ENCODE results near the gene IFT20. TPM values are rescaled to one million over a fixed set of nuclear protein-coding genes. Genes with fewer than 3 reads are reported as not detected.

The IFT20 gene
- total RNA-seq, 6 experiments from 2014 or later, result 47.9 to 63.0 (median 50.9) TPM

DNA sequence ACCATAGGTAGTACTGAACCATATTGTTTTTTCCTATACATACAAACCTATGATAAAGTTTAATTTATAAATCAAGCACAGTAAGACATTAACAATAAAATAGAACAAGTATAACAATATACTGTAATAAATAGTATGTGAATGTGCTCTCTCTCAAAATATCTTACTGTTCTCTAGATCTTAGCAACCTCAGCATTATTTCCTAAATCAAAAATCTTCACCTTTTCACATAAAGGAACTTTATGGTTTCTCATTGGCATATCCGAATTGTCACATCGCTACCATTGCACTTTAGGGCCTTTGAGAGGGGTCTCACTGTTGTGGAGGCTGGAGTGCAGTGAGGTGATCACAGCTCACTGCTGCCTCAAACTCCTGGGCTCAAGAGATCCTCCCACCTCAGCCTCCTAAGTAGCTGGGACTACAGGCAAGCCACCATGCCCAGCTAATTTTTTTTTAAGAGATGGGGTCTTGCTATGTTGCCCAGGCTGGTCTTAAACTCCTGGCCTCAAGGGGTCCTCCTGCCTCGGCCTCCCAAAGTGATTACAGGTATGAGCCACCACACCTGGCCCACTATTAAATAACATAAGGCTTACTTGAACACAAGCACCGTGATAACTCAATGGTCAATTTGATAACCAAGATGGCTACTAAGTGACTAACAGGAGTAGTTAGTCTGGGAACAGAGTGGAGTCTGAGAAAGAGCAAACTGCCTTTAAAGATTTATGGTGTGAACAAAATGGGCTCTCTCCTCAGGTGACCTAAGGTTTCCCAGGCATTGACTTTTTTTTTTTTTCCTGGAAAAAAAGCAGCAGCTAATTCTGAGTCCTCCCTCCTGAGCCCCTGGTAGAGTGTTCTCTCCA is 19.2 kb downstream of the IFT20 start:
- no peak for DNase-seq
- H3K27ac Mint-ChIP-seq, result no peak overlapping the region
- H3K27me3 Mint-ChIP-seq (ENCODE audit: insufficient read depth), result peaks cover 6% of the 10 kb centered on the region
- no peak overlapping the region for H3K4me3 Mint-ChIP-seq
- peaks cover 5% of the 10 kb centered on the region; the same call in 1 of the 2 replicates for H3K36me3 Mint-ChIP-seq (ENCODE audit: low read depth)
- TF ChIP-seq, protein P1, sequence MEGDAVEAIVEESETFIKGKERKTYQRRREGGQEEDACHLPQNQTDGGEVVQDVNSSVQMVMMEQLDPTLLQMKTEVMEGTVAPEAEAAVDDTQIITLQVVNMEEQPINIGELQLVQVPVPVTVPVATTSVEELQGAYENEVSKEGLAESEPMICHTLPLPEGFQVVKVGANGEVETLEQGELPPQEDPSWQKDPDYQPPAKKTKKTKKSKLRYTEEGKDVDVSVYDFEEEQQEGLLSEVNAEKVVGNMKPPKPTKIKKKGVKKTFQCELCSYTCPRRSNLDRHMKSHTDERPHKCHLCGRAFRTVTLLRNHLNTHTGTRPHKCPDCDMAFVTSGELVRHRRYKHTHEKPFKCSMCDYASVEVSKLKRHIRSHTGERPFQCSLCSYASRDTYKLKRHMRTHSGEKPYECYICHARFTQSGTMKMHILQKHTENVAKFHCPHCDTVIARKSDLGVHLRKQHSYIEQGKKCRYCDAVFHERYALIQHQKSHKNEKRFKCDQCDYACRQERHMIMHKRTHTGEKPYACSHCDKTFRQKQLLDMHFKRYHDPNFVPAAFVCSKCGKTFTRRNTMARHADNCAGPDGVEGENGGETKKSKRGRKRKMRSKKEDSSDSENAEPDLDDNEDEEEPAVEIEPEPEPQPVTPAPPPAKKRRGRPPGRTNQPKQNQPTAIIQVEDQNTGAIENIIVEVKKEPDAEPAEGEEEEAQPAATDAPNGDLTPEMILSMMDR (IDR thresholded peaks at IDR 0.05), result no peak
- no peaks in the 10 kb centered on the region for H3K9me3 Mint-ChIP-seq
- H3K4me1 Mint-ChIP-seq (ENCODE audit: low read depth), result peaks cover 26% of the 10 kb centered on the region

GRCh38 chr17:28313841-28314240 is 21.4 kb downstream of the IFT20 start:
- H3K36me3 Mint-ChIP-seq (ENCODE audit: low read depth), result no peaks in the 10 kb centered on the region
- TF ChIP-seq, protein P1 (IDR thresholded peaks at IDR 0.05), result no peak

DNA sequence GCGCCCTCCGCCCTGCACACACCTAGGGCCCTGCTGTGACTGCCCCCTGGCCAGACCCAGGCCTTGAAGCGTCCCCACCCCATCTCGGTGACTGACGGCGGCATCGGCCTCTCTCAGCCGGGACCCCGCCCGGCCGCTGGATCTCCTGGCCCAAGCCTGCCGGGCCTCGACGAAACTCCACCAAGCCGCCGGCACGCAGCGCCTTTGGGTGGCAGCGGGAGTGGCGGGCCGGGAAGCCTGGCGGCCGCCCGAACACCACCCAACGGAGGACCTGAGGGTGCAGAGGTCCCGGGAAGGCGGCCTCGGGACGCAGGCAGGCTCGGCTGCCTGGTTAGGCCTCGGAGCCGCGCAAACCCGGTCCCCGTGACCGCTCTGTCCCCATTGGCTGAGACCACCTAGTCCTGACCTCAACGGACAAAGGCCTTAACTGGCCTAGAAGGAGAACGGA is 28.3 kb downstream of the IFT20 start:
- TF ChIP-seq, protein P1 (IDR thresholded peaks at IDR 0.05), result no peak
- H3K4me1 Mint-ChIP-seq (ENCODE audit: low read depth), result peaks cover 13% of the 10 kb centered on the region
- peaks cover 1% of the 10 kb centered on the region; the same call in 1 of the 2 replicates for H3K27me3 Mint-ChIP-seq (ENCODE audit: insufficient read depth)
- H3K4me3 Mint-ChIP-seq, result no peak overlapping the region
- no peak for DNase-seq
- no peak overlapping the region for H3K27ac Mint-ChIP-seq
- H3K9me3 Mint-ChIP-seq, result no peaks in the 10 kb centered on the region
- no peaks in the 10 kb centered on the region for H3K36me3 Mint-ChIP-seq (ENCODE audit: low read depth)

More at GRCh38 chr17:28313841-28314240, 21.4 kb downstream of the IFT20 start:
- H3K27me3 Mint-ChIP-seq (ENCODE audit: insufficient read depth), result peaks cover 4% of the 10 kb centered on the region
- H3K27ac Mint-ChIP-seq, result no peak overlapping the region
- H3K9me3 Mint-ChIP-seq, result no peaks in the 10 kb centered on the region
- H3K4me1 Mint-ChIP-seq (ENCODE audit: low read depth), result peaks cover 18% of the 10 kb centered on the region
- no peak overlapping the region for H3K4me3 Mint-ChIP-seq
- DNase-seq, result no peak

GRCh38 chr17:28298449-28298848 is 36.8 kb downstream of the IFT20 start:
- H3K4me1 Mint-ChIP-seq (ENCODE audit: low read depth), result peaks cover 1% of the 10 kb centered on the region

GRCh38 chr17:28295677-28296578 is 39.3 kb downstream of the IFT20 start:
- Mint-ChIP-seq H3K4me1 (ENCODE audit: low read depth) (no peaks in the 10 kb centered on the region; the same call in 1 of the 2 replicates), H3K4me3 (no peak overlapping the region), H3K9me3 (no peaks in the 10 kb centered on the region), H3K36me3 (ENCODE audit: low read depth) (no peaks in the 10 kb centered on the region), H3K27me3 (ENCODE audit: insufficient read depth) (peaks cover 3% of the 10 kb centered on the region; the same call in 1 of the 2 replicates), H3K27ac (no peak overlapping the region)
- DNase-seq, result no peak
- TF ChIP-seq, protein P1 (IDR thresholded peaks at IDR 0.05), result no peak

More at GRCh38 chr17:28298449-28298848, 36.8 kb downstream of the IFT20 start:
- no peak for DNase-seq
- TF ChIP-seq, protein P1 (IDR thresholded peaks at IDR 0.05), result no peak
- Mint-ChIP-seq H3K27me3 (ENCODE audit: insufficient read depth) (no peaks in the 10 kb centered on the region; the same call in 1 of the 2 replicates), H3K4me3 (no peak overlapping the region), H3K9me3 (no peaks in the 10 kb centered on the region), H3K27ac (no peak overlapping the region), H3K36me3 (ENCODE audit: low read depth) (no peaks in the 10 kb centered on the region)
